ENCODE measurements around the gene CBR3. TPM values are rescaled to one million over a fixed set of nuclear protein-coding genes. Genes with fewer than 3 reads are reported as not detected.

The CBR3 gene
- total and polyA plus RNA-seq, 2 of the 13 experiments (the other 11 are each of a cell fraction or from before 2014, with no cell fraction given) = not detected

GRCh38 chr21:36115138-36115730, 19.6 kb upstream of the CBR3 start:
- in situ Hi-C loops (cut with HindIII; ENCODE audit: extremely low pct_ligation_motif_present, low pct_unique_long_range_greater_than_20kb) = no loop called here
- H3K4me3 ChIP-seq (replicated peaks in 1 of 3; ENCODE audit: insufficient read depth in 1 of 3, low read depth in 2 of 3, low read length in 3 of 3) = no peak overlapping the region
- intact Hi-C loops (cut with micrococcal nuclease; ENCODE audit: unreplicated experiment) = no loop called here
- H3K36me3 ChIP-seq (replicated peaks in 1 of 2; ENCODE audit: control insufficient read depth in 1 of 2, insufficient read depth in 2 of 2, low read length in 2 of 2) = no peaks in the 10 kb centered on the region
- ATAC-seq (no peak), FAIRE-seq (no peak), DNase-seq (ENCODE audit: low spot score) (no peak)
- no peak overlapping the region for H3K27ac ChIP-seq (ENCODE audit: extremely low read length, insufficient read depth, low read length)
- POLR2A ChIA-PET = interaction anchor here (2.7 kb wide), 1 partner anchor 205 kb away, joined by 14 read pairs; the partner anchor contains the start of gene MORC3
- peaks cover 0 to 7% of the 10 kb centered on the region in 2 experiments; a peak in 2 of 5 replicates for H3K27me3 ChIP-seq (ENCODE audit: control insufficient read depth in 1 of 2, insufficient read depth in 2 of 2, low read length in 2 of 2)
- no TSS peak for BruUV-seq (replicated peaks)
- 27% methylated on average over 6 of the region's 6 CpGs for WGBS (ENCODE audit: low lambda C conversion rate)
- H3K4me1 ChIP-seq (ENCODE audit: insufficient read depth, low read length) = peaks cover 14% of the 10 kb centered on the region
- H3K9me3 ChIP-seq (ENCODE audit: low read length) = no peaks in the 10 kb centered on the region
- TF ChIP-seq ZNF160 (CRISPR knock-in tag; IDR thresholded peaks at IDR 0.05) = no peak
- TF ChIP-seq IRF2 (CRISPR knock-in tag; IDR thresholded peaks at IDR 0.05) = no peak
- no peak for TF ChIP-seq ZNF280D (CRISPR knock-in tag; IDR thresholded peaks at IDR 0.05)
- no peak for TF ChIP-seq IKZF4 (CRISPR knock-in tag; IDR thresholded peaks at IDR 0.05; ENCODE audit: borderline replicate concordance, low read depth, not compliant biosample characterization)
- TF ChIP-seq POLR2AphosphoS5 (IDR thresholded peaks at IDR 0.05; ENCODE audit: low read depth, low read length) = no peak
- no peak for TF ChIP-seq SAFB2 (CRISPR knock-in tag; IDR thresholded peaks at IDR 0.05; ENCODE audit: borderline replicate concordance, low read depth)
- no peak for TF ChIP-seq NRL (CRISPR knock-in tag; IDR thresholded peaks at IDR 0.05; ENCODE audit: borderline replicate concordance)
- no peak for TF ChIP-seq ZNF333 (CRISPR knock-in tag; IDR thresholded peaks at IDR 0.05; ENCODE audit: borderline replicate concordance)
- TF ChIP-seq ZIK1 (CRISPR knock-in tag; IDR thresholded peaks at IDR 0.05; ENCODE audit: borderline replicate concordance, low read depth) = no peak
- TF ChIP-seq ZNF598 (CRISPR knock-in tag; IDR thresholded peaks at IDR 0.05; ENCODE audit: borderline replicate concordance) = no peak
- TF ChIP-seq MNT (IDR thresholded peaks at IDR 0.05) = no peak
- TF ChIP-seq MAFG (CRISPR knock-in tag; IDR thresholded peaks at IDR 0.05) = no peak
- no peak for TF ChIP-seq PAF1 (CRISPR knock-in tag; IDR thresholded peaks at IDR 0.05)
- no peak for TF ChIP-seq ZNF484 (CRISPR knock-in tag; IDR thresholded peaks at IDR 0.05; ENCODE audit: borderline replicate concordance, low read depth)
- no peak for TF ChIP-seq RFXANK (CRISPR knock-in tag; IDR thresholded peaks at IDR 0.05)
- TF ChIP-seq KAT7 (CRISPR knock-in tag; IDR thresholded peaks at IDR 0.05; ENCODE audit: borderline replicate concordance) = no peak
- TF ChIP-seq ZFAT (CRISPR knock-in tag; conservative IDR thresholded peaks at IDR 0.05) = no peak
- H2AFZ ChIP-seq (ENCODE audit: low read length) = no peak overlapping the region
- no peak overlapping the region for H3K9ac ChIP-seq (ENCODE audit: insufficient read depth, low read depth, low read length)
- H4K20me1 ChIP-seq (ENCODE audit: insufficient read depth, low read length) = no peaks in the 10 kb centered on the region
- CTCF ChIA-PET (ENCODE audit: low intra/inter-chr PET ratio, low total read pairs) = no interaction called here
- no peak overlapping the region; the same call in 1 of the 2 replicates for H3K4me2 ChIP-seq (ENCODE audit: low read depth, low read length)
- H3K79me2 ChIP-seq (ENCODE audit: insufficient read depth, low read length) = no peaks in the 10 kb centered on the region
